Posterior cingulate gyrus (tissue), 11 donors: ENCODE measurements around the gene NUP153.
A peak's percentile ranks its signal among the peaks of the same experiment; 100 is the strongest.

Experiments
- DNase-seq, 10 donors: peaks; one replicate each; pipeline versions ENCODE4 v3.0.0 to v3.0.0-alpha.2; 2020 to 2021; ENCODE audit warnings: mixed read lengths in 3 of 10
- intact Hi-C: fragments of 100-400 bp; cut with DNase I; formaldehyde crosslinking; loops from one replicate; pipeline ENCODE4 v1.15.1; 2023

The NUP153 gene

DNA sequence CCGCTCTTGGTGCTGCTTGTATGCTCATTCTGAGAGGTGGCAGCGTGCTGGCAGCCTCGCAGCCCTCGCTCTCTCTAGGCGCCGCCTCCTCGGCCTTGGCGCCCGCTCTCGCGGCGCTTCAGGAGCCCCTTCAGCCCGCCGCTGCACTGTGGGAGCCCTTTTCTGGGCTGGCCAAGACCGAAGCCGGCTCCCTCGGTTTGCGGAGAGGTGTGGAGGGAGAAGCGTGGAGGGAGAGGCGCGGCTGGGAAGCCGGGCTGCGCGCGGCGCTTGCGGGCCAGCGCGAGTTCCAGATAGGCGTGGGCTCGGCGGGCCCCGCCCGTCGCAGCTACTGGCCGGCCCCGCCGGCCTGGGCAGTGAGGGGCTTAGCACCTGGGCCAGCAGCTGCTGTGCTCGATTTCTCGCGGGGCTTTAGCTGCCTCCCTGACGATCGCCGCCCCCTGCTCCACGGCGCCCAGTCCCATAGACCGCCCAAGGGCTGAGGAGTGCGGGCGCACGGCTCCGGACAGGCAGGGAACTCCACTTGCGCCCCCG is 126.1 kb downstream of the NUP153 start:
- DNase-seq = peak in 8 of 10 donors; percentile 29 to 90 (median 38)
- intact Hi-C loops = loop anchor here (5.0 kb wide), 1 partner anchor 298 kb away; the partner anchor contains the start of gene RBM24

- intact Hi-C loops = no loop called here
- no peak for DNase-seq
Measured at GRCh38 chr6:17577059-17577458, 129.7 kb downstream of the NUP153 start.

- DNase-seq = no peak
- intact Hi-C loops = no loop called here
Measured at GRCh38 chr6:17574866-17575560, 131.7 kb downstream of the NUP153 start.

DNA sequence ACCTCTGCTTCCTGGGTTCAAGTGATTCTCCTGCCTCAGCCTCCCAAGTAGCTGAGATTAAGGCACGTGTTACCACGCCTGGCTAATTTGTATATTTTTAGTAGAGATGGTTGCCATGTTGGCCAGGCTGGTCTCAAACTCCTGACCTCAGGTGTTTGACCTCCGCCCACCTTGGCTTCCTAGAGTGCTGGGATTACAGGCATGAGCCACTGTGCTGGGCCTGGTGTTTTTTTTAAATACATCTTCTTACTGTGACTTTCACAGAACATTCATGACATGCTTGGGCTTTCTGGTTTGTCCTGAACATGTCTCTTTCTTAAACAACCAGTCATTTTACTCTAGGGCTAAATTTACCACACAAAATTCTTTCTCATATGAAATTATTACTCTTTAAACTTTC is 141.3 kb downstream of the NUP153 start:
- DNase-seq = no peak
- intact Hi-C loops = no loop called here
